MM.1S (cell line): ENCODE measurements around the gene SUFU.
A peak's percentile ranks its signal among the peaks of the same experiment; 100 is the strongest.

Source experiments
- DNase-seq: peaks from one replicate; pipeline ENCODE4 v3.0.0-alpha.2; 2015
- H2AFZ ChIP-seq: fragments of 300-600 bp; sonication (generic); 2 replicates; pipeline ENCODE4 v1.6.0; 2016; ENCODE audit warnings: antibody characterized with exemption, low read length
- H3F3A ChIP-seq: fragments of 300-600 bp; sonication (generic); 2 replicates; pipeline ENCODE4 v1.6.1; 2016; ENCODE audit warnings: mild to moderate bottlenecking, antibody characterized with exemption, low read length, moderate library complexity, mixed read lengths; ENCODE audit not compliant: insufficient read depth
- H3K27ac ChIP-seq: fragments of 300-600 bp; sonication (generic); 2 replicates; pipeline ENCODE4 v1.5.1; 2016; ENCODE audit warnings: mild to moderate bottlenecking, low read length
- H3K27me3 ChIP-seq: fragments of 300-600 bp; sonication (generic); replicated peaks from 2 replicates; pipeline ENCODE4 v1.6.0; 2016; ENCODE audit warnings: low read length; ENCODE audit not compliant: insufficient read depth
- H3K36me3 ChIP-seq: fragments of 300-600 bp; sonication (generic); replicated peaks from 2 replicates; pipeline ENCODE4 v1.6.1; 2016; ENCODE audit warnings: mild to moderate bottlenecking, low read length, mixed read lengths; ENCODE audit not compliant: insufficient read depth
- H3K4me1 ChIP-seq: fragments of 300-600 bp; sonication (generic); 2 replicates; pipeline ENCODE4 v1.6.1; 2016; ENCODE audit warnings: low read length, mixed read lengths
- H3K4me2 ChIP-seq: fragments of 300-600 bp; sonication (generic); 2 replicates; pipeline ENCODE4 v1.6.0; 2016; ENCODE audit warnings: low read depth, low read length
- H3K4me3 ChIP-seq: fragments of 300-600 bp; sonication (generic); 2 replicates; pipeline ENCODE4 v1.5.1; 2016; ENCODE audit warnings: low read length, mixed read lengths
- H3K79me2 ChIP-seq: fragments of 300-600 bp; sonication (generic); 2 replicates; pipeline ENCODE4 v1.6.1; 2016; ENCODE audit warnings: mixed run types, low read length, mixed read lengths
- H3K9ac ChIP-seq: fragments of 300-600 bp; sonication (generic); 2 replicates; pipeline ENCODE4 v1.6.1; 2016; ENCODE audit warnings: low read length, mixed read lengths
- H3K9me2 ChIP-seq: fragments of 300-600 bp; sonication (generic); replicated peaks from 2 replicates; pipeline ENCODE4 v1.6.1; 2016; ENCODE audit warnings: mild to moderate bottlenecking, low read length, mixed read lengths; ENCODE audit not compliant: insufficient read depth
- H3K9me3 ChIP-seq: fragments of 300-600 bp; sonication (generic); replicated peaks from 2 replicates; pipeline ENCODE4 v1.6.1; 2016; ENCODE audit warnings: mild to moderate bottlenecking, low read length, mixed read lengths; ENCODE audit not compliant: insufficient read depth
- H4K20me1 ChIP-seq: fragments of 300-600 bp; sonication (generic); 2 replicates; pipeline ENCODE4 v1.6.1; 2016; ENCODE audit warnings: mild to moderate bottlenecking, low read length, moderate library complexity, mixed read lengths; ENCODE audit not compliant: insufficient read depth
- EZH2 ChIP-seq: fragments of 300-600 bp; sonication (generic); optimal IDR thresholded peaks from 2 replicates; pipeline ENCODE3; 2017; ENCODE audit warnings: low read depth, mild to moderate bottlenecking, antibody characterized with exemption, low read length, mixed read lengths
- EZH2phosphoT487 ChIP-seq: fragments of 300-600 bp; sonication (generic); IDR thresholded peaks from 2 replicates; pipeline ENCODE4 v1.6.1; 2018; ENCODE audit warnings: antibody characterized with exemption, low read length
- TF ChIP-seq, protein P1 (sequence below): fragments of 300-600 bp; sonication (generic); IDR thresholded peaks from 2 replicates; pipeline ENCODE4 v1.5.1; 2016; ENCODE audit warnings: antibody characterized with exemption, low read length, mixed read lengths

SUFU gene

DNA sequence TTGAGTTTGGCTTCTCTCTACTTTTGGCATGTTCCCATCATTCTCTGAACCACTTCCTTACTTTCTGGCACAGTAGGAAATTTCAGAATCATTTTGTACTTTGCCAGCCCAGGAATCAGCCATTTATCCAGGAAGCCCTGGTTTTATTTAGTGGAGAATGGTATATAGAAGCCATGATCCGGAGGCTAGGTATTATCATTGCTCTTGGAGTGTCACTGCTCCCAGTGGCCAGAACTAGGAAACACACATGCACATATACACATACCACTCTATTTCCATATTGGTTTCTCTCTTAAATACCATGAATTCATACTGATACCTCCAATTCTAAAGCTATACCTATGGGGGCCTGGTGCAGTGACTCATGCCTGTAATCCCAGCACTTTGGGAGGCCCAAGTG is 36.3 kb downstream of the SUFU start:
- H2AFZ ChIP-seq, result no peak overlapping the region
- H3K27ac ChIP-seq, result no peak overlapping the region
- H3K4me2 ChIP-seq, result no peak overlapping the region
- no peaks in the 10 kb centered on the region for H3K4me1 ChIP-seq
- H3K79me2 ChIP-seq, result no peaks in the 10 kb centered on the region
- no peaks in the 10 kb centered on the region for H3K9me3 ChIP-seq
- no peaks in the 10 kb centered on the region for H4K20me1 ChIP-seq
- no peak for TF ChIP-seq EZH2
- TF ChIP-seq, protein P1, sequence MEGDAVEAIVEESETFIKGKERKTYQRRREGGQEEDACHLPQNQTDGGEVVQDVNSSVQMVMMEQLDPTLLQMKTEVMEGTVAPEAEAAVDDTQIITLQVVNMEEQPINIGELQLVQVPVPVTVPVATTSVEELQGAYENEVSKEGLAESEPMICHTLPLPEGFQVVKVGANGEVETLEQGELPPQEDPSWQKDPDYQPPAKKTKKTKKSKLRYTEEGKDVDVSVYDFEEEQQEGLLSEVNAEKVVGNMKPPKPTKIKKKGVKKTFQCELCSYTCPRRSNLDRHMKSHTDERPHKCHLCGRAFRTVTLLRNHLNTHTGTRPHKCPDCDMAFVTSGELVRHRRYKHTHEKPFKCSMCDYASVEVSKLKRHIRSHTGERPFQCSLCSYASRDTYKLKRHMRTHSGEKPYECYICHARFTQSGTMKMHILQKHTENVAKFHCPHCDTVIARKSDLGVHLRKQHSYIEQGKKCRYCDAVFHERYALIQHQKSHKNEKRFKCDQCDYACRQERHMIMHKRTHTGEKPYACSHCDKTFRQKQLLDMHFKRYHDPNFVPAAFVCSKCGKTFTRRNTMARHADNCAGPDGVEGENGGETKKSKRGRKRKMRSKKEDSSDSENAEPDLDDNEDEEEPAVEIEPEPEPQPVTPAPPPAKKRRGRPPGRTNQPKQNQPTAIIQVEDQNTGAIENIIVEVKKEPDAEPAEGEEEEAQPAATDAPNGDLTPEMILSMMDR, result peak; percentile 30
- H3F3A ChIP-seq, result no peaks in the 10 kb centered on the region; the same call in 1 of the 2 replicates
- no peak overlapping the region for H3K9ac ChIP-seq
- no peaks in the 10 kb centered on the region for H3K27me3 ChIP-seq
- H3K9me2 ChIP-seq, result no peaks in the 10 kb centered on the region
- no peaks in the 10 kb centered on the region for H3K36me3 ChIP-seq
- no peak overlapping the region for H3K4me3 ChIP-seq
- DNase-seq, result no peak

DNA sequence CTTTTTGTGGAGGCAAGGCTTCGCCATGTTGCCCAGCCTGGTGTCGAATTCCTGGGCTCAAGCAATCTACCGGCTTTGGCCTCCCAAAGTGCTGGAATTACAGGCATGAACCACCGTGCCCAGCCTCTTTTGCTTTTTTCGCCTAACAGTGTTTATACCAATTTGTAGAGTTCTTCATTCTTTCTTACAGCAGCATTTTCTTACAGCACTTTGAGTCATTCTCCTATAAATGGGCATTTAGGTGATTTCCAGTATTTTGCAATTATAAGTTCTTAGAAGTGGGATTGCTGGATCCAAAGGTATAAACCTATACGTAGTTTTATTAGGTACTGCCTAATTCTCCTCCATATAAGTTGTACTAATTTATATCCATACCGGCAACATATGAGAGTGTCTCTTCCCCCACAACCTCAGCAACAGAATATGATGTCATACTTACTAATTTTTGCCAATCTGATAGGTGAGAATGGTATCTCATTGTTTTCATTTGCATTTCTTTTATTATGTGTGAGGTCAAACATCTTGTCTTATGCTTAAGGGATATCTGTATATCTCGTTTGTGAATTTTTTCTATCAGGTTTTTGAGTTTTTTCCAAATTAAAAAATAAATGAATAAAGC is 39.1 kb downstream of the SUFU start:
- Histone ChIP-seq H3K36me3 (no peaks in the 10 kb centered on the region), H2AFZ (no peak overlapping the region), H3K4me1 (no peaks in the 10 kb centered on the region), H3K9me3 (no peaks in the 10 kb centered on the region), H3K4me2 (no peak overlapping the region), H4K20me1 (no peaks in the 10 kb centered on the region), H3K9ac (no peak overlapping the region), H3K79me2 (no peaks in the 10 kb centered on the region), H3K4me3 (no peak overlapping the region), H3K27me3 (no peaks in the 10 kb centered on the region), H3K27ac (no peak overlapping the region), H3F3A (no peaks in the 10 kb centered on the region; the same call in 1 of the 2 replicates), H3K9me2 (no peaks in the 10 kb centered on the region)
- no peak for DNase-seq
- TF ChIP-seq EZH2phosphoT487, result no peak

DNA sequence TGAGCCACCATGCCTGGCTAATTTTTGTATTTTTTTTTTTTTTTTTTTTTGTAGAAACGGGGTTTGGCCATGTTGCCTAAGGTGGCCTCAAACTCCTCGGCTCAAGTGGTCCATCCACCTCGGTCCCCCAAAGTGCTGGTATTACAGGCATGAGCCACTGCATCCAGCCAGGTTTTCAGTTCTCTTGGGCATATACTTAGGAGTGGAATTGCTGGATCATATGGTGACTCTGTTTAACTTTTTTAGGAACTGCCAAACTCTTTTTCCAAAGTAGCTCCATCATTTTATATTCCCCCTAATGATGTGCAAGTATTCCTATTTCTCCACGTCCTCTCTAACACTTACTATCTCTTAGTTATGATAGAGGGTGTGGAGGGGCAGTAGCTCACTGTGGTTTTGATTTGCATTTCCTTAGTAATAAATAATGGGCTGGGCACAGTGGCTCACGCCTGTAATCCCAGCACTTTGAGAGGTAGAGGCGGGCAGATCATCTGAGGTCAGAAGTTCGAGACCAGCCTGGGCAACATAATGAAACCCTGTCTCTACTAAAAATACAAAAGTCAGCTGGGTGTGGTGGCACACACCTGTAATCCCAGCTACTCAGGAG is 41.6 kb downstream of the SUFU start:
- no peak overlapping the region for H3K27ac ChIP-seq
- H3K9me2 ChIP-seq, result no peaks in the 10 kb centered on the region
- H3K4me1 ChIP-seq, result no peaks in the 10 kb centered on the region
- no peak for DNase-seq
- no peaks in the 10 kb centered on the region for H3K79me2 ChIP-seq
- no peak overlapping the region for H3K4me2 ChIP-seq
- no peaks in the 10 kb centered on the region for H3K36me3 ChIP-seq
- no peak overlapping the region for H3K9ac ChIP-seq
- no peaks in the 10 kb centered on the region for H4K20me1 ChIP-seq
- H3K27me3 ChIP-seq, result no peaks in the 10 kb centered on the region
- TF ChIP-seq, protein P1, result no peak
- TF ChIP-seq EZH2phosphoT487 (no peak), EZH2 (no peak)
- no peaks in the 10 kb centered on the region; the same call in 1 of the 2 replicates for H3F3A ChIP-seq
- H3K4me3 ChIP-seq, result no peak overlapping the region
- H2AFZ ChIP-seq, result no peak overlapping the region
- H3K9me3 ChIP-seq, result no peaks in the 10 kb centered on the region

DNA sequence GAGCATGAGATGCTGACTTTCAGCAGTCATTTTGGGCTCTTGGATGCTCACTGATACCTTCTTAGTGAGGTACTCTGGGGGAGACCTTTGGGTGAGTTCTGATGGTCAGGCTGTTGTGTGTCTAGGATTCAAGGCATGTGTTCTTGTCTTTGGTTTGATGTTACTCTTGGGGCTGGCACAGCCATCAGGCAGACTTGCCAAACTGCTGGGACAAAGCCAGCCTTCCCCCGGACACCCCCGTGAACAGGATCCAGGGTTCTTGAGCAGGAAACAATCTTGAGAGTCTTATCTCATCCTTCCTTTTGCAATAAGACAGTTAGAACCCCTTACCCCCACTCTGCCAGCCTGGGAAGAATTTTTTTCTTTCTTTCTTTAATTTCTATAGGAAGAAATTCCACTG is 42.2 kb downstream of the SUFU start:
- no peaks in the 10 kb centered on the region for H3K9me3 ChIP-seq
- H3F3A ChIP-seq, result no peaks in the 10 kb centered on the region; the same call in 1 of the 2 replicates
- no peaks in the 10 kb centered on the region for H3K27me3 ChIP-seq
- no peak overlapping the region for H3K9ac ChIP-seq
- TF ChIP-seq EZH2phosphoT487 (no peak), EZH2 (no peak)
- TF ChIP-seq, protein P1, result no peak
- no peak overlapping the region for H2AFZ ChIP-seq
- no peak overlapping the region for H3K4me3 ChIP-seq
- H3K27ac ChIP-seq, result no peak overlapping the region
- H3K36me3 ChIP-seq, result no peaks in the 10 kb centered on the region
- no peaks in the 10 kb centered on the region for H3K4me1 ChIP-seq
- no peak overlapping the region for H3K4me2 ChIP-seq
- no peaks in the 10 kb centered on the region for H3K79me2 ChIP-seq
- no peak for DNase-seq
- no peaks in the 10 kb centered on the region for H3K9me2 ChIP-seq
- no peaks in the 10 kb centered on the region for H4K20me1 ChIP-seq
